Activated T-cell treated with anti-CD3 and anti-CD28 coated beads, Interleukin-2, amount 50 U/mL, for 24 hours (primary cell): ENCODE measurements around the gene GAREM1.

ENCODE experiments used
- DNase-seq: peaks from one replicate; pipeline ENCODE4 v3.0.0-alpha.2; 2020
- H3K27ac Mint-ChIP-seq: 2 replicates; pipeline ENCODE4 v1.8.0; 2020; ENCODE audit warnings: mild to moderate bottlenecking, mixed read lengths
- H3K27me3 Mint-ChIP-seq: 2 replicates; pipeline ENCODE4 v1.8.0; 2020; ENCODE audit warnings: mixed read lengths
- H3K36me3 Mint-ChIP-seq: 2 replicates; pipeline ENCODE4 v1.8.0; 2020; ENCODE audit warnings: low read depth, mixed read lengths
- H3K4me1 Mint-ChIP-seq: 2 replicates; pipeline ENCODE4 v1.8.0; 2020; ENCODE audit warnings: low read depth, mixed read lengths
- H3K4me3 Mint-ChIP-seq: 2 replicates; pipeline ENCODE4 v1.8.0; 2020; ENCODE audit warnings: mild to moderate bottlenecking, moderate library complexity, mixed read lengths
- H3K9me3 Mint-ChIP-seq: 2 replicates; pipeline ENCODE4 v1.8.0; 2020; ENCODE audit warnings: mixed read lengths

The GAREM1 gene

GRCh38 chr18:32378705-32379104 is 92.0 kb downstream of the GAREM1 start:
- Mint-ChIP-seq H3K4me3 (no peak overlapping the region), H3K36me3 (no peaks in the 10 kb centered on the region), H3K27ac (no peak overlapping the region), H3K4me1 (no peaks in the 10 kb centered on the region), H3K27me3 (peaks cover 11% of the 10 kb centered on the region), H3K9me3 (no peaks in the 10 kb centered on the region)
- DNase-seq: no peak

DNA sequence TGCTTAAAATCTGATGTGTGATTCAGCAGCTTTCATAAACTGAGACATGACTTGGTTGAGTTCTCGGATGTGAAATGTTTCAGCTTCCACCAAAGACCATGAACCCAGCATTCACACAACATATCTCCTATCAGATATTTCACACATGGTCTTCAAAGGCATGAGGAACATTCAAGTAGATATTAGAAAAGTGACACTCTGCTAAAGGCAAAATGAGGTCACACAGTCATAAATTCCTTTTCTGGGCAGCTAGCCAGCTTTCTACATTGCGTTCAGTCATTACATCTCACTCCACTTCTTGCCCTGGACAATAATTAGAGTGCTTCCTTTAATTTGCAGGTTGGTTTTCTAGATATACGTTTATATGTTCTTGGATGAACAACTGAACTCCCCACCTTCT is 96.7 kb downstream of the GAREM1 start:
- peaks cover 21% of the 10 kb centered on the region for H3K27me3 Mint-ChIP-seq

GRCh38 chr18:32373505-32373904 is 97.2 kb downstream of the GAREM1 start:
- H3K36me3 Mint-ChIP-seq: no peaks in the 10 kb centered on the region
- peaks cover 18% of the 10 kb centered on the region for H3K27me3 Mint-ChIP-seq
- H3K4me3 Mint-ChIP-seq: no peak overlapping the region
- no peaks in the 10 kb centered on the region for H3K9me3 Mint-ChIP-seq
- no peaks in the 10 kb centered on the region for H3K4me1 Mint-ChIP-seq
- H3K27ac Mint-ChIP-seq: no peak overlapping the region
- DNase-seq: no peak

More for the DNA sequence above, 96.7 kb downstream of the GAREM1 start:
- Mint-ChIP-seq H3K9me3 (no peaks in the 10 kb centered on the region), H3K4me3 (no peak overlapping the region), H3K36me3 (no peaks in the 10 kb centered on the region), H3K27ac (no peak overlapping the region), H3K4me1 (no peaks in the 10 kb centered on the region)
- DNase-seq: no peak

GRCh38 chr18:32372381-32373061 is 98.2 kb downstream of the GAREM1 start:
- Mint-ChIP-seq H3K9me3 (no peaks in the 10 kb centered on the region), H3K36me3 (no peaks in the 10 kb centered on the region), H3K27me3 (peaks cover 17% of the 10 kb centered on the region), H3K27ac (no peak overlapping the region), H3K4me3 (no peak overlapping the region), H3K4me1 (no peaks in the 10 kb centered on the region)
- DNase-seq: no peak

GRCh38 chr18:32372047-32372380 is 98.7 kb downstream of the GAREM1 start:
- H3K4me1 Mint-ChIP-seq: no peaks in the 10 kb centered on the region
- no peaks in the 10 kb centered on the region for H3K36me3 Mint-ChIP-seq
- H3K9me3 Mint-ChIP-seq: no peaks in the 10 kb centered on the region
- DNase-seq: no peak
- H3K27ac Mint-ChIP-seq: no peak overlapping the region
- peaks cover 14% of the 10 kb centered on the region for H3K27me3 Mint-ChIP-seq
- no peak overlapping the region for H3K4me3 Mint-ChIP-seq

DNA sequence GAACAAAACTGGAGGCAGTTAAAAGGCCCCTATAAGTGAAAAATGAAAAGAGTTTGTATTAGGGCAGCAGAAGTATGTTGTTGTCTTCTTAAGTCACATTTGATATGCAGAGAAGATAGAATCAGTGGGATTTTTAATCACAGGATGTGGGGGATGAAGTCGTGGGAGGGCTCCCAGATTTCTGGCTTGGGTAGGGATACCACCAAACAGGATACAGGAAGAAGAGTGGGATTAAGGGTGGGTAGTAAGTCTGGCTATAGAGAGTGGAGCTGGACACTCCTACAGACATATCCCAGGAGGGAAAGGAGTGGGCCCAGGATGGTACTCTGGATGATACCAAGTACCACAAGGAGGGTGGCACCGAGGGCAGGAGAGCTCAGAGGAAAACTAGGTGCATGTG is 99.3 kb downstream of the GAREM1 start:
- H3K4me3 Mint-ChIP-seq: no peak overlapping the region
- no peak for DNase-seq
- peaks cover 14% of the 10 kb centered on the region for H3K27me3 Mint-ChIP-seq
- H3K9me3 Mint-ChIP-seq: no peaks in the 10 kb centered on the region
- no peaks in the 10 kb centered on the region for H3K4me1 Mint-ChIP-seq
- no peaks in the 10 kb centered on the region for H3K36me3 Mint-ChIP-seq
- H3K27ac Mint-ChIP-seq: no peak overlapping the region

DNA sequence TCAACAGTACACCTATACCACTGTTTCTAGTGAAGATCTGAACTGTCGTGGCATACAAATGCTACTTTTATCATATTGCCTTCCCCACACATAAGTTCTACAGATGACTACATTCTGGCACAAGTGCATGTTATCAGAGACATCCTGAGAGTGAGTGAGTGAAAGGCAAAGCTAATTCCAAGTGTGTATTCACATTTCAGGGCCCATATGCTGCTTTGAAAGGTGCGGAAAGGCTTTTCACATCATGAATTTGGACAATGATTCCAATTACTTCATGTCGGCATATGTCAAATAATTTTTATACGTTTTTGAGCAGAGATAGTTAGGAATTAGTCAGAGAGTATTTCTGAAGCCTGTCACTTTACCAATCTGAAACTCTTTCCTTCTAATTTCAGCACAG is 101.7 kb downstream of the GAREM1 start:
- Mint-ChIP-seq H3K27me3 (peaks cover 26% of the 10 kb centered on the region), H3K4me1 (no peaks in the 10 kb centered on the region), H3K27ac (no peak overlapping the region), H3K36me3 (no peaks in the 10 kb centered on the region), H3K4me3 (no peak overlapping the region), H3K9me3 (no peaks in the 10 kb centered on the region)
- no peak for DNase-seq

DNA sequence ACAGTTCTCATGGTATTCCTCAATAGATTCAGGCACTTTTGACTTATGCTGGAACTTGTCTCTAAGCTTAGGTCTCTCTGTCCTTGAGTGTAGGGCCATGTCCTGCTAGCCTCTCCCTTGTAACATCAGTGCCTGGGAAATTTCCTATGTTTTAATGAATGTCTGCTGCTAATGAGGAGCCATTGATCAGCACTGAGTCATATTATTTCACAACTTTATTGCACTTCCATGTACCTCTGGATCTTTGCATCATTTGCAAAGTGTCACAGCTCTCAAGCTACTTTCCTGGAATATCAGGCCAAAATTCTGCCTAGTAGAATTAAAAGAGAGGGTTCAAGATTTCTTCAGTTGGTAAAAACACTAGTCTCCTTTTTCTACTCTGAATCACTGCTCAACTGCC is 102.5 kb downstream of the GAREM1 start:
- no peaks in the 10 kb centered on the region for H3K4me1 Mint-ChIP-seq
- H3K36me3 Mint-ChIP-seq: no peaks in the 10 kb centered on the region
- no peaks in the 10 kb centered on the region for H3K9me3 Mint-ChIP-seq
- no peak overlapping the region for H3K27ac Mint-ChIP-seq
- H3K4me3 Mint-ChIP-seq: no peak overlapping the region
- H3K27me3 Mint-ChIP-seq: peaks cover 27% of the 10 kb centered on the region
- no peak for DNase-seq

DNA sequence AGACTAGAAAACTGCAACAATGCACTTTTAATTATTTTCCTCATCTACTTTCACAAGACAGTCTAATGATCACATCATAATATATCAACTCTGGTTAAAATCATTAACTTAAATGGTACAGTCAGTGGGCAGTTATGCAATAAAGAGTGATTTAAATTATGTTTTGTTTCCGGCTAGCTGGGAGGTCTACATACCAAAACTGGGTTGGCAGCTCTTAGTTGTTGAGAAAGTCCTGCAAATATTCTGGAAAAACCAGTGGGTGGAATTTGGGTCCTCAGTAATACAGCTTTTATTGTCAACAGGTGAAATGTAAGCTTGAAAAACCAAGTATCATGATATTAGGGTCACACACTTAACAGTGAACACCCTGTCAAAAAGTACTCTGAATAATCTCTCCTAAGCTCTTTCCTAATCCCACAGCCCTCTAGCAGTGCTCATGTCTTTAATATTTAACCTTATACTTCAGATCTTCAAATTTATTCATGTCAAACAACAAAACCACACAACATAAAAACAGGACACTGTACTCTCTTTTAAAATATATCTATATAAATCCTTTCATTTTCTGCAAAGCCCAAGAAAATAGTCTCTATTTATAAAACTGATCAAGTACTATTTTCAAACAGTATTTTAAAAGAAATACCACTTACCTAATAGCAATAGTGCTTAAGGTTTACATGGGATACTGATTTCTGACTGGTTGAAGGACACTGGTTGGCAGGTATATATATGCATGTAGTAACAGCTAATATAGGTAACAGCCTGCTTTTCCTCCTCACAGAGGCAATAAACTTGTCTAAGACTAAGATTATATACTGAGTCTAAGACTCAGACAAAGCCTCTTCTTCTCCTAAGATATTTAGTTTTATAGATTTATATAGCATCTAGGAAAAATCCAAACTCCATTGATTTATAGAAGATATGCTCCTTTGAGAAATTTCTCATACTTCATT is 103.8 kb downstream of the GAREM1 start:
- Mint-ChIP-seq H3K9me3 (no peaks in the 10 kb centered on the region), H3K27me3 (peaks cover 28% of the 10 kb centered on the region)

GRCh38 chr18:32362484-32362883 is 108.2 kb downstream of the GAREM1 start:
- no peak for DNase-seq
- H3K4me3 Mint-ChIP-seq: no peak overlapping the region
- H3K9me3 Mint-ChIP-seq: no peaks in the 10 kb centered on the region
- no peaks in the 10 kb centered on the region for H3K36me3 Mint-ChIP-seq
- H3K4me1 Mint-ChIP-seq: no peaks in the 10 kb centered on the region
- peaks cover 35% of the 10 kb centered on the region for H3K27me3 Mint-ChIP-seq
- H3K27ac Mint-ChIP-seq: no peak overlapping the region

More for the DNA sequence above, 103.8 kb downstream of the GAREM1 start:
- no peaks in the 10 kb centered on the region for H3K36me3 Mint-ChIP-seq
- H3K4me1 Mint-ChIP-seq: no peaks in the 10 kb centered on the region
- no peak for DNase-seq
- H3K27ac Mint-ChIP-seq: no peak overlapping the region
- no peak overlapping the region for H3K4me3 Mint-ChIP-seq

DNA sequence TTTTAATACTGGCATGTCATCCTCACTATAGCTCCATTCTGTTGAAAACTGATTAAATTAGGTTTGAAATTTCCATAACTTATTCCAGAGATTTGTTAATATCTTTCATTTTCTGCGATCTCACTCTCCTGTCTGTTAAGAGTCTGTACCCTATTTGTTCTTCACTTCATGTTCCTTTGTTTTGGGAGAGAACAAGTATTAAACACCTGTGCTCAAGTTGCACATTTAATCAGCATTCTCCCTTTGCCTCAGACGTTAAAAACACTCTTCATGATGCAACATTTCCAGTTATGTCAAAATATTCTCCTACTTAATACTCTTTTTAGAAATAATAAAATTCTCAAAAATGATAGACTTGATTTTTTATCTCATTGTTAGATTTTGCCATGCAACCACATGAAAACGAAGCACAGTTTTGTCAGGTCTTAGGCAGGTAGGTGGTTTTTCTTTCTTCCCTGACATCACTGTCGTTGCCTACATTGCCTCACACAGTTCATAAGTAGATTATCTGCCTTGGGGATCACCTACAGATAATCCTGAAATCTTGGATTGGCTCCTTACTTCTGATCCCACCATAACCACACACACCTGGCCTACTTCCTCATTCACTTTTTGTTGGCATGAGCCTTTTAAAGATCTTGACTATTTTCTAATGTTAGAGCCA is 109.9 kb downstream of the GAREM1 start:
- DNase-seq: no peak
- Mint-ChIP-seq H3K27me3 (peaks cover 33% of the 10 kb centered on the region), H3K4me1 (no peaks in the 10 kb centered on the region), H3K27ac (no peak overlapping the region), H3K9me3 (no peaks in the 10 kb centered on the region), H3K36me3 (no peaks in the 10 kb centered on the region), H3K4me3 (no peak overlapping the region)

- peaks cover 20% of the 10 kb centered on the region for H3K27me3 Mint-ChIP-seq
- DNase-seq: no peak
- H3K4me3 Mint-ChIP-seq: no peak overlapping the region
- no peaks in the 10 kb centered on the region for H3K4me1 Mint-ChIP-seq
- no peaks in the 10 kb centered on the region for H3K9me3 Mint-ChIP-seq
- H3K36me3 Mint-ChIP-seq: no peaks in the 10 kb centered on the region
- H3K27ac Mint-ChIP-seq: no peak overlapping the region
Observed at GRCh38 chr18:32358529-32358928, 112.2 kb downstream of the GAREM1 start.

GRCh38 chr18:32358075-32358474 is 112.6 kb downstream of the GAREM1 start:
- H3K9me3 Mint-ChIP-seq: no peaks in the 10 kb centered on the region
- no peaks in the 10 kb centered on the region for H3K36me3 Mint-ChIP-seq
- H3K27ac Mint-ChIP-seq: no peak overlapping the region

DNA sequence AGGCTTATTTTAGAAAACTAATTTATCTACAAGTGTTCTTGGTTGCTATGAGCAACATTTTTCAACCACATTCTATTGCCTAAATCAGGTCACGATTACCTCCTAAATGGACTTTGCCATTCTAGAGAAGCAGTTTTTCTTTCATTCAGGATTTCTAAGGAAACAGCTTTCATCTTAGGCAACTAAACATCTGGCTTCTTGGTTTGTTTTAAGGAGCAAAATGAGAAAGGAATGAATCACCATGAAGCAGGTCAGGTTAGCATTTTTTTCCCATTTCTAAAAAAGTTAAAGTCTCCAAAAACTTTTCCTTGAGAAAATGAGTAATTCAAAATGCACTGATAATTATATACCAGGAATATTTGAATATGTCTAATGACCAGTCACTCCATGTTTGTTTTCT is 114.8 kb downstream of the GAREM1 start:
- Mint-ChIP-seq H3K4me3 (no peak overlapping the region), H3K36me3 (no peaks in the 10 kb centered on the region), H3K9me3 (no peaks in the 10 kb centered on the region), H3K27ac (no peak overlapping the region), H3K4me1 (no peaks in the 10 kb centered on the region), H3K27me3 (peaks cover 11% of the 10 kb centered on the region)
- DNase-seq: no peak

More at GRCh38 chr18:32358075-32358474, 112.6 kb downstream of the GAREM1 start:
- Mint-ChIP-seq H3K4me3 (no peak overlapping the region), H3K4me1 (no peaks in the 10 kb centered on the region), H3K27me3 (peaks cover 20% of the 10 kb centered on the region)
- no peak for DNase-seq

DNA sequence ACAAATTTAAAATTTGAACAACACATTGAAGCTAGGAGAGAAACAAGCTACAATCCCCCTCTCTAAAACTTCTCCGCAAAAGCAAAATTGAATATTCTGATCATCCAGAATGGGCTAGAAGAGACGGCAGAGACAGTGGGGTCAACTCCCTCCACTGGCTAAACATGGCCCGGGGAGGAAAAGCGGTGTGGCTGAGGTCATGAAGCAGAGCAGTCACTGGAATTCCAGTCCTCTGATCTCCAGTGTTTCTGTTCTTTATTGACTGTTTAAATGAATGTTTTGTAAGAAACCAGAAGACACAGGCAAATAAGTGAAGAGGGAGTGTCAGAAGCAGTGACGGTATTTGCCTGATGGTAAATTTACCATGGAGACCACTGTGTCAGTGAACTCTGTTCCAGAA is 116.2 kb downstream of the GAREM1 start:
- Mint-ChIP-seq H3K4me1 (no peaks in the 10 kb centered on the region), H3K27me3 (peaks cover 11% of the 10 kb centered on the region)

More for the DNA sequence above, 116.2 kb downstream of the GAREM1 start:
- Mint-ChIP-seq H3K9me3 (no peaks in the 10 kb centered on the region), H3K36me3 (no peaks in the 10 kb centered on the region), H3K27ac (no peak overlapping the region), H3K4me3 (no peak overlapping the region)
- no peak for DNase-seq
